ENCODE data around the gene DDX24.

Gene DDX24

DNA sequence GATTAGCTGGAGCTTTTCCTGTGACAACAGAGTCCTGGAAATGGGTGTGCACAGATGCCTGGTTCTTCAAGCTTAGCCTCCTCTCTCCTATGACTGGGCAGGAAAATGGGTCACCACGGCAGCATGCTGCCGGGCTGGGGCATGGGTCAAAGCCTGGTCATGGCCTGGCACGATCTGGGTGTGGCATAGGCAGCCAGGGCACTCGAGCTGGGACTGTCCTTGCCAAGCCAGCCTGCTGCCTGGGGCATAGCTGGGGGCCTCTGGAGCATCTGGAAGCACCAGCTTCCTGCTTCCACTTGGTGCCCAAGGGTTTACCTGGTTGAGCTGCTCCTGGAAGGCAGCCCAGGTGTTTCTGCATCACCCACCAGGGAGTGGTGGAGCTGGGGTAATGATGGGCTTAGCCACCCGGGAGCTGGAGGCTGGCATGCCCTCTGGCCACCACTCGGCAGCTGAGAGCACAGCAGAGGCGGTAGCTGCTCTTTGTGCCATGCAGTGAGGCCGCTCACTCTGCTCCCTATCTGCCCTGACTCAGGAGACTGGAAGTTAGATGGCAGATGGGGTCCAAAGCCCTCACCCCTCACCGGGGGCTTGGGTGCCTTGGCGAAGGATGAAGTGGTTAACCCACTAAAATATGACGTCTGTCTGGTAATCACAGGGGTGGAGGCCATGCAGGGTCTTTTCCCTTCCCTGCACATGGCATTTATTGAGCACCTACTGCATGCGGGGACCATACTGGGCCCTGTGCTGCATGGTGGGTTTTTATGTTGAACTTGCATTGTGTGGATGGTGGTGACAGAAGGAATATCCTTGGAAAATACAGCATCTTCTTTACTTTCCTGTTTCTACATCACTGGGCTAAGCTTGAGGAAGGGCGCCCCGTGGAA lies 53.2 kb downstream of the DDX24 start:
- DNase-seq = no peak

DNA sequence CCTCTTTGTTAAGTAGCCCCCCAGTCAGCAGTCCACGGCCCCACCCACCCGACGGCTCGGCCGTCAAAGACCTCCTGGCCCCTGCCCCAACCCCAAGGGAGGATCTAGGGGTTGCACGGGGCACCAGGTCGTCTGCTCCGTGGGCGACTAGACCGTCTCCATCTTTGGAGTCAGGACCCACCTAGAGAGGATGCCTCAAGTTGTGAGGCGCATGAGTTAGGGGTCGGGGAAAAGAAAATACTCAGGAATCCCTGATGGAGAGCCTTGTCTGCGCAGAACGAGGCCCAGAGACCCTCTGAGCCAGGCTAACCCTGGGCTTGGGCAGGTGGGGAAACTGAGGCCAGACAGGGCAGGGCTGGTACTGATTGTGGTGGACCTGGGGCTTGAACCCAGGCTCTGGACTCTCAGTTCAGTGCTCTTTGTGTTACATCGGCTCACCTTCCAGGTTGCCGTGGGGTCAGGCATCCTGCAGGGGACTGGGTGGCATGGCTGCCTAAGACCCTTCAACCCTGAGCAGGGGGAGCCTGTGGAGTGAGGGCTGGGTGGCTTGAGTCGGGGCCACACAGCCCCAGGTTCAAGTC lies 54.0 kb downstream of the DDX24 start:
- DNase-seq = no peak

DNA sequence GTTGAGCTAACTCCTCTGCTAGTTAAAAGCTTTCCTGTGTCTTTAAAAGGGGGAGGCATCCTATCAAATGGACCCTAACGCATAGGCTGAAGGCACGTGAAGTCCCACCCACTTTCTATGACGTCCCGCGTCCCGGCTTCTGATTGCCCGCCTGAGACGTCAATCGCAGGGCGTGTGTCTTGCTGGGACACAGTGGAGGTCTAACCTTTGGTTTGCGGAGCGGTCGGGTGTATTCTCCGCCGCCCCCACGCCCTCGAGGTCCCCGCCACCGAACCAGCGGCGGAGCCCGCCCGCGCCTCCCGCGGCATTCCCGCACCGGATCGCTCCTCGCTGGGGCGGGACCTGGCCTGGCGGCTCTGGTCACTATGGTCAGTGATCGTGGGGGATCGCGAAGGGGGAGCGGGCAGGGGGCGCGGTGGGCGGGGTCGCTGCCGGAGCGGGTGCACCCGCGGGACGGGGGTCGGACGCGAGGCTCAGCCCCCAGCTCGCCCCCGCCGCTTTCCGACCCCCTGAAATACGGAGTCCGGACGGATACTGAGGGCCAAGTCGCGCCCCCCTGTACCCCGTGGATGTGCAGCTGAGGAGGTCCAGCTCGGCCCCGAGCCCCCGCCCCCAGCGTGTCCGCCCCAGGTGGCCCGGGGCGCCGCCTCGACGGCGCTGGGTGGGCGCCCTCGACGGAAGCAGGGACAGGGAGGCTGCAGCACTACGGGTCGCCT lies 54.7 kb downstream of the DDX24 start, which contains the start of gene OTUB2:
Gene OTUB2, plus strand, starts transcription at position 168 of the 716 bp plus-strand sequence. Its CDS starts 198 bp downstream, at position 366.
- DNase-seq = peak; percentile 90

DNA sequence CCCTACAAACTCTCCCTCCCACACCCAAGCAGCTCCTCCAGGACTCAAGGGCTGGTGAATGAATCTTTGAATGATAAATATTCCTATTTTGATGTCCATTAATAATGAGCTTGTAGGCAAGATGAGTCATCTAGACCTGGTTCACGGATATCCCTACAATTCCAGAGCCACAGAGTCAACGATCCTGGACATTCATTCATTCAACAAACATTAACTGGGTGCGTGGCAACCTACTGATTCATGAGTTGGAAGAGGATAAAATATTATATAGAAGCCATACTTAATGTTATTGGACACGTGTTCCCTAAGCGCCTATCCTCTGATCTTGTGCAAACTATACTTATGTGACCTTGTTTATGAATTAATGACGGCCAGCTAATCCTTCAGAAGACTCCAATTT lies 55.3 kb downstream of the DDX24 start:
- DNase-seq = no peak

DNA sequence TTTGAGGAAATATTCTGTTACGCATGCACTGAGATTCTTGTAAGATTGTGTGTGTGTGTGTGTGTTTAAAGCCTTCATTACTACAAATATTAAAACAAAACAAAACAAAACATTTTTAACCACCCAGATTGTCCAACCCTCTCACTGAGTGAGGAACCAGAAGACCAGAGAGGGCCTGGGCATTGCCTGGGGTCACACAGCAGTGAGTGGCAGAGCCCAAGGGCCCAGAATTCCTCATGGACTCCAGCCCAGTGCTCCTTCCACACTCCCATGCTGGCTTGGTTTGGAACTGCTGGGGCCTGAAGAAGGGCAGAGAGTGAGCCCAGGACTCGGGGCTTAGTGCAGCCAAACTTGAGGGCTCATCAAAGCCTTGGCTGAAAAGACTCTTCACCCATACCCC lies 56.5 kb downstream of the DDX24 start:
- DNase-seq = no peak

DNA sequence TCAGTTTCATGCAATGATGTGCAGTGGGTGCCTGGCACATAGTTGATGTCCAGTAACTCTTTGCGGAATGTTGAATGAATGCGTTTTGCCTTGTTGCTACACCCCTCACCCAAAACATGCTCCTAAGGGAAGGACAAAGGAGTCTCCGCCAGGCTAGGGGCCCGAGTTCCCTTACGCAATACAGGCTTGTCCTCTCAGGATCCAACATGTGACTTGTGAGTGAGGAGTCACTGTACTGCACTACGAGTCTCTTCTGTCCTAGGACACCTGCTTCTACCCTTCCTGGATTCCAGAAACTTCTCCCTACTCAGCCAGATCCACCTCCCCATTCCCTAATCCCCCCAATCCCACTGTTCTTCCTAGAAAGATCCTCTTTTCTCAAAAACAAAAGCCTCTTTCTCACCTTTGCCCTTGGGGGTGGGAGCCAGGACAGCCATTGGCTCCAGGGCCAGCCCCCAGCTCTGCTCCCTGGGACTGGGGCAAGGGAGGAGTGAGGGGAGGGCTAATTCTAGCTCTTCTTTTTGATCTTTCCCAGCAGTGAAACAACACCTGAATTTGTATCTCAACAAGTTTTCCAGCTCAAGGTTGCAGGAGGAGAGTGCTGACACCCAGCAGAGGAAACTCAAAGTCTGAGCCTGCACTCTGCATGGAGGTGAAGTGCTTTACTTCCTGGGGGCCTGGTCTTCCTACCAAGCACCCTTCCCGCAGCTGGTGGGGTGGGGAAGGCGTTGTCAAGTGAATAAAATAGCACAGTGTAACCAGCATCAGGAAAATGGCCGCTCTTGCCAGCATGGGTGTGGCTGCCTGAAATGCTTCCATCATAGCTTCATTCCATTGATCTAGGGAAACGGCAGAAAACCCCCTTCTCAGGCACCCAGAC lies 58.2 kb downstream of the DDX24 start:
- DNase-seq = no peak

DNA sequence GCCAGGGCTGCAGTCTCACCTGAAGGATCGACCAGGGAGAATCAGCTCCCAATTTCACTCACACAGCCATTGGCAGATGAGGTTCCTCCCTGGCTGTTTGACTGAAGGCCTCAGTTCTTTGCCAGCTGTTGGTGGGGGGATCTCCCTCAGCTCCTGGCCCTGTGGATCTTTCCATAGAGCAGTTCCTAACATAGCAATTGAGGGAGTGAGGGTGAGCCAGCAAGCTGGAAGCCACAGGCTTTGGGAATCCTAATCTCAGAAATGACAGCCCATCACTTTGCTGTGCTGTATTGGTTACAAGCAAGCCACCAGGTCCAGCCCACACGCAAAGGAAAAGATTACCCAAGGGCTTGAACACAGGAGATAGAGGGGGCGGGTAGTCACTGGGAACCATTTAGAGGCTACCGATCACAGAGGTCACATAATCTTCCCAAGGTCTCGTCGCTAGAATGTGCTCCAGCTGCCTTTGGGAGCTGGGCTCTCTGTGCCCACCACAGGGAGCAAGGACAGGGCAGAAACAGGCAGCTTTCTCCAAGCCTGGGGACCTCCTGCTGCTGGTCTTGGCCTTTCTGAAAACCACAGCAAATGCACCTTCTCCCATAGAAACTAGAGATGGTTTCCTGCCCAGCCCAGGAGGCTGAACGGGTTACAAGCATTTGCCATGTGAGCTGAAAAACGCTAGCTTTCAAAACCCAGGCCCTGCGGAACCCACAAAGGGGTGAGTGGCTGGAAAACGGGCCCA lies 59.4 kb downstream of the DDX24 start:
- DNase-seq = no peak

DNA sequence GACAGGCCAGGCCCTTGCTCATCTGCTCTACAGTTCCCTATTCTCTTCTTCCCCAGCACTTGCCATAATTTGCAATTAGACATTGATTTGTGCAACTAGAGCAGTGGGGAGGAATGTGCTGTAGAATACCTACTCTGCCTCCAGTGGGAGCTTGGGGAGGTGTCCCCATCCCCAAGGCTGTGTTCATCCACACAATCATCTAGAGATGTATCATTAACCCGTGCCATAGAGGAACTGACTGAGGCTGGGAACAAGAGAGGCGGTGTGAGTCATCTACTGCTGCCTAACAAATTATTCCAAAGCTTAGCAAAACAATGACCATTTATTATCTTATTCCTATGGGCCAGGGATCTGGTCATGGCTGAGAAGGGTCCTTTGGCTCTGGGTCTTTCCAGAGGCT lies 60.0 kb downstream of the DDX24 start:
- no peak for DNase-seq

DNA sequence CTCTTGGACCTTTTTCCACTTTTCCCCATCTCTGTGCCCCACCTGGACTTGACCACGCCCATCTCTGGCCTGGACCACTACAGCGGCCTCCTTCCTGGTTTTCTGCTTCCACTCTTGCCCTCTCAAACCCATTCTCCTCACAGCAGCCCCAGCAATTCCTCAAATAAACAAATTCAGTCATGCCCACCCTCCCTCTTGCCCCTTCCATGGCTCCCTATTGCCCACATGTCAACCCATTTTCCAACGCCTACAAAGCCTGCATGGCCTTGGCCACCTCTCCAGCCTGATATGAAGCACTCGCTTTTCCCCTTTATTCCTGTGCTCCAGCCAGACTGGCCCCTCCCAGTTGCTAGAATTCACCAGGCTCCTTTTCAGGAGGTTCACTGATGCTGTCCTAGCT lies 60.7 kb downstream of the DDX24 start:
- DNase-seq = no peak

DNA sequence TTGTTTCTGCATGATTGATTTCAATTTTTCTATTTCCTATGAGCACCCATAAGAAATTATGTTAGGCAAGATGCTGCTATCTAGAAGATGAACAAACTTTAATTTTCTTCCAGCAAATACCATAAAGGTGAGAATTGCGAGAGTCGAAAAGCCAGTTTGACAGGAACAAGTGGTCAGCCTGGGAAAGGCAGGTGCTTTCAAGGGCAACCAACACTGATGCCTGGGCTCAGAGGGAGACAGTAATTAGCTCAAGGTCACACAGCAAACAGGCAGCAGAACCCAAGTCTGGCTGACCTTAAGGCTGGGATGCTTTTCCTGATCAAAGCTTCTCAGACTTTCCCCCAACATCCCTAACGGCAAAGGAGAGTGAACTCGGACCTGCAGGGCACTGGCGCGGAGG lies 61.7 kb downstream of the DDX24 start:
- DNase-seq = no peak

DNA sequence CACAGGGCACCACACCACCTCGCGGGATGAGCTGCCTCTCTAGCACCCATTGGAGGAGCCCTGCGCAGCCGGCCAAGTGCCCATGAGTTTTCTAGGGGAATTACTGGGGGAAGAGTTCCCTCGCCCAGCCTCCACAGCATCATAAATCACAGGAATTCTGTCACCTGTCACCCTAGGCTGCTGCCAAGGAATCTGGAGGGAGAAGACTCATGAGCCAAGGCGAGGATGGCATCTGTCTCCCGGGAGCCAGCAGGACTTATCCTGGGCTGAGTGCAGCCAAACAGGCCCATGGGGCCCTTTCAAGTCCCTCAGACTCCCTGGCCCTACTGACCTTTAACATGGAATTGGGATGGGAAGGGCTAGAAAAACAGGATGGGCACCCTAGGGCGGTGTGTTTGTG lies 62.7 kb downstream of the DDX24 start:
- no peak for DNase-seq

DNA sequence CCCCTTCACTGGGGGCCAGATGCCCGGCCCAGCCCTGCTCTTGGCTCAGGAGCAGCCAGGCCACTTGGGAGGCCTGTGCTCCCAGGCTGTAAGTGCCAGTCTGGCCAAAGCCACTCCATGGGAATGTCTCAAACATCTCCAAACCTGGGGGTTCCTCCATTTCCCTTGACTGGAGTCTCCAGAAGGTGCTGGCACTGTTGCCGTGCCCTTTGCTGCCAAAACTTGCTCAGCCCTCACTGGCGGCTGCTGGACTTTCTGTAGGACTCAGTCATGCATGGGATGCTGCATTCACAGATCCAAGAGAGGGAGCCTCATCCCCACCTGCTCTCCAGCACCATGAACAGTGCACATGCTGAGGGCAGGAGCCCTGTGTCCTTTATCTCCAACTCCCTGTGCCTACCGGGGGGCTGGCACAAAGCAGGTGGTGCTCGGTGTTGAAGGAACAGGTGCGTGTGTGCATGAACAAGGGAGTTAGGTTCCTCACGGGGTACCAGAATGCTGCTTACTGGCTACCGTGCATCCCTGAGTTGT lies 64.5 kb downstream of the DDX24 start:
- no peak for DNase-seq

DNA sequence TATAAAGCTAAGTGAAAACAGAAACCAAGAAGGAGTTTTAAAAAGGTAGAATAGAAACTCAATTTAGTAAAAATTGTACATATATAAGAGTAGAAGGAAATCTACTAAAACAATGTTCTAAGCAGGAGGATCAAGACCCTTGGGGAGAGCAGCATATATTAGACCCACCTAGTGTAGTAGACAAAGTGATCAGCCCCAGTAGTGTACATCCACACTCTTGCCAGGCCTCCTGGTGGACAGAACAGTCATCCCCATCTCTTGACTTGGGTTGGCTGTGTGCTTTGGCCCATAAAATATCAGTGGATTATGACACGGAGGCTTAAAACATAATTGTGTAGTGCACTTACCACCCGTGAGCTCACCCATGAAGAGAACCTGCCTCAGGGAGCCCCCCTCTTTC lies 65.8 kb downstream of the DDX24 start:
- DNase-seq = no peak

DNA sequence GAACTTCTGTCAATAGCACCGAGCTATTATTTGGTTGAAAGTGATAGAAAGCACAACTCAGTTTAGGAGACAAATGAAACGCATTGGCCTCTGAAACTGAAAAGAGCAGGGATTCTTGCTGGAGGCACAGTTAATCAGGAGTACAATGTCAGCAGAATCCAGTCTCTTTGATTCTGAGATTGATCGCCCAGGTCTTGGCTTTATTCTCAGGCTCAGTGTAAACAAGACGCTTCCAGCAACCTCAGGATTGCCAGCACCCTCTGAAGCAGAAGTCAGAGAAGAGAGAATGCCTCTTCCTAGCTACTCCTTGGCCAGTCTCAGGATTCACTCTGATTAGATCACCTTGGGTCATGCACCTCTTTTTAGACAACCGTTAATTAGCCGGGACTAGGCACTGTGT lies 66.6 kb downstream of the DDX24 start:
- no peak for DNase-seq

DNA sequence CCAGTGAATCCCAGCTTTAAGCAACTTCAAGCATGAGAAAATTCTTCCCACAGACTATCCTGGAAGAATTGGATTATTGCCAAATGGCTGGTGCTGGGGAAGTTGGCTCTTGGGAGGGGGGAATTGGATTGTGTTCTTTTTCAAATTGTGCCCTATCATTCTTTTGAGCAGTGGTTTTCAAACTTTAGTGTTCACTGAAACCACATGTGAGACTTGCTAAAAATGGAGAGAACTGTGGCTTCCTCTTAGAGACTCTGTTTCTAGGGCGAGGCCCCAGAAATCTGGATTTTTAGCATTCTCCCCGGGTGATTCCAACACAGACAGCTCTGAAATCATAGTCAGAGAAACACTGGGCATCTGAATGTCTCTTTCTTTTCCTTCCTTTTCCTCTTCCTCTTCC lies 69.2 kb downstream of the DDX24 start:
- no peak for DNase-seq

DNA sequence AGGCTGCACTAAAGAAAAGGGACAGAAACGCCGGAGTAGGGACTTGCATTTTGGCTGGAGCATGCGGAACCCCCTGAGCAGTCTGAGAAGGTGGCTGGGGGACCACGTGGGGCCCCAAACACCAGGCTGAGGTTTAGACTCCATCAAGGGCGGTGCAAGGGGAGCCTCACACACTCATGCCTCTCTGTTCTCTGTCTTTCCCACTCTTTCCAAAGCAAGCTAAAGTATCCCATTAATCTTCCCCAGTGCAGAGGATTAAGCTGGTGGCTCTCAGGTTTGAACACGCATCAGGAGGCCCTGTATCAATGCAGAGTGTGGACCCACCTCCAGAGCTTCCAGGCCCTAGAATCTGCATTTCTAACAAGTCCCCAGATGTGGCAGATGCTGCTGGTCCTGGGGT lies 70.4 kb downstream of the DDX24 start:
- no peak for DNase-seq

DNA sequence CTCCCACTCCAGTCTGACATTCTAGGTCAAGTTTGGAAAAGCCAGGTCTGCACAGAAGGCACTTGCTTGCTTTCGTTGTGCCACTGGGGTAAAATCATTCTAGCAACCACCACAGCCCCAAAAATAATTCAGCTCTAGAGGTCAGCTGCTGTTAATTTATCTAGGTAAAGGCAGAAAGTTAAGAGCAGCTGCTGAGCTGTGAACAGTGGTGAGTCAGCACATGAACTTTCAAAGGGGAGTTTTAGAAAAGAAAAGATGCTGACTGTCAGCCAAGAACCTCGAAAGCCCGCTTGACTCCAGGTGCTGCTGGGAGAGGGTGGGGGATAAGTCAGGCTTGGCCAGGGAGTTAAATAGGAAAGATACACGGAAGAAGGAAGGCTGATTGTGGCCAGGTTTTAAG lies 71.2 kb downstream of the DDX24 start:
- DNase-seq = no peak

DNA sequence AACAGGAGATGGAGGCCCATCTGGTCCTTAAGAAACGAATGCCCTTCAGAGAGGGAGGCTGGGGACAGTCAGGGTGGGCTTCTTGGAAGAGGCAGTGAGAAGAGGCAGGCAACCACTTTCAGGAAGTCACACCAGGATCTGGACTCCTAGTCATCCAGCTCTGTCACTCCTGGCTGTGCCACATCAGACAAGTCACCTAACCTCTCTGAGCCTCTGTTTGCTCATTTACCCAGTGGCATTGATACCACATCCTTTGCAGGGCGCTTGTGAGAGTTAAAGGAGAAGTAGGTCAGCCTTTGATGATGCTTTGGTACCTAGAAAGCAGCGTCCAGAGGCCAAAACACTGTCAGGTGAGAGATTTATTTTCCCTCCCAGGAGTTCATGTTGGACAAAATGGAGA lies 72.8 kb downstream of the DDX24 start:
- DNase-seq = no peak

DNA sequence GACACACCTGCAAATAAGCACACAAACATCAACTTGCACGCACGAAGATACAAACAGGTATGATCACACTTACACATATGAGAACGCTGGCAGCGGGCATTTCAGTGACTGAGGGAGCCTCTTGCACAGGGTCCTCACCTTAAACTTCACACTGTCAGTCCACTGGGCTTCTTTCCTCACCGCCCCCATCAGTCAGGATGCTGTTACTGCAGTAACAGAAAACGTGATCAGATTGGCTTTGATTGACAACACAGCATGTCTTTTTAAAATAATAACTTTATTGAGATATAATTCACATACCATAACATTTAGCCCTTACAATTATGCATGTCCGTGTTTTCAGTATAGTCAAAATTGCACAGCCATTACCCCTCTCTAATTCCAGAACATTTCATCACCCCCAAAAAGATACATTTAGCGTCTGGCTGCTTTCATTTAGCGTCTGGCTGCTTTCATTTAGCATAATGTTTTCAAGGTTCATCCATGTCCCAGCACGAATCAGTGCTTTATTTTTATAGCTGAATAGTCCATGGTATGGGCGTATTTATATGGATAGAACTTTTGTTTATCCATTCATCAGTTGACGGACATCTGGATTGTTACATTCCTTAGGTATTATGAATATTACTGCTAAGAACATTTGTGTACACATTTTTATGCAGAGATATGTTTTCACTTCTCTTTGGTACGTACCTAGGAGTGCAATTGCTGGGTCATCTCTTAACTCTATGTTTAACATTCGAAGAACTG lies 75.5 kb downstream of the DDX24 start:
- no peak for DNase-seq

DNA sequence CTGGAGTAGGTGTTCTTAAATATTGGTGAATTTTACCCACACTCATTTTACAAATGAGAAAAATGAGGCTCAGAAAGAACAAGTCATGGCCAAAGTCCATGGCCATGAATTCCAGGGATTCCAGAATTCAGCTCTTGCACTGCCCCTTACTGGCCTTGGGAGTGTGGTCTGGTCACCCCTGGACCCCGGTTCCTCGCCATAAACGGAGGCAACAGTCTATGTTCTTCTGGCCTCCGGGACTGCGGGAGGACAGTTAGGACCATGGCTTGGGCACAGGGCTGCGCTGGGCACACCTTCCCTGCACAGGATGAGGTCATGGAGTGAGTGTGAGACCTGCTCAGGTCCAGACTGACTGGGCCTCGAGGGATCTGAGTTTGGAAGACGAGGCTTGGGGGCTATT lies 77.0 kb downstream of the DDX24 start:
- DNase-seq = no peak

DNA sequence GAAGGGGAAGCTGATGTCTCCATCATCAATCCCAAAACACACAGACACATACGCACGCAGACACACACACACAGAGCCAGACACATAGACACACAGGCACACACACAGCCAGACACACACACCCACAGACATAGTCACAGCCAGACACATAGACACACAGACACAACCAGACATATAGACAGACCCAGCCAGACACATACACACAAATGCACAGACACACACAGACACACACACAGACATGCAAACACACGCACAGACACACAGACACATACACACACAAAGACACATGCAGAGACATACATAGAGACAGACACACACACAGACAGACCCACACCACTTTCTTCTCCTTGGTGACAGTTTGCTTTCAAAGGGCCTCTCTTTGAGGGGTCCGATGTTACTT lies 77.6 kb downstream of the DDX24 start:
- DNase-seq = no peak
